ENCODE measurements around the gene ARHGAP12.
"Not testable (repeated sequence)": the region's sequence is repeated elsewhere in the genome, so short reads cannot be mapped to it uniquely, and the experiment has no call there.

Gene ARHGAP12

DNA sequence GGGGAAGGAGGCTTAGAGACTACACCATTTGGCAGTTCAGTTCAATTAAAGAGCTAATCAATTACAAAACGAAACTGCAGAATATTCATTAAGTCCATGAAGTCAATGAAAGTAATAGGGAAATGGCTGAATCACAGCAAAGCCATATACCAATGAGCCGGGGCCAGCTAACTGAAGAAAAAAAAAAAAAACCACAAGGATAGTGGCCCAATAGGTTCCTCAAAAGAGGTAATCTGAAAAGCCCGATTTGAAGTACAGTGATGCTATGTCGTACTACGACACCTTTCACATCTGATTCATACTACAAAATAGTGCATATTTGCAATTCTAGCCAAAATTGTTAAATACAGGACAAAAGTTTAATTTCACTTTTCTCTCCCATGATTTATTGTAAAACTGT lies 2.5 kb downstream of the ARHGAP12 start:
- DNase-seq (ENCODE audit: low read depth in 2 of 2) = no peak

DNA sequence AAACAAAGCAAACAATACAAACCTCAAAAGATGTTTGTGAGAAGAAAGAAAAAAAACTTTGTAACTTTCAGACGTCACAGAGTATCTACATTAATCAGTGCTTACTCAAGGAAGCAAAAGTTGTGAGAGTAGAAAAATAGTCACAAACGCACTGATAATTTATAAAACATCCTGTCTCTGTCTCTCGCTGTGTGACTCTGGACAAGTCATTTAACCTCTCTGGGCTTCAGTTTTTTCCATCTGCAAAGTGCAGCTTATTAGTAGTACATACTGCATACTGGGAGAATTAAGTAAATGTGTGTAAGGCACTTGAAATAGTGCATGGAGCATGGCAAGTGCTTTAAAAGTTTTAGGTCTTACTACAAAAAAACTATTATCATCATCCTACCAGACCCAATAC lies 3.8 kb downstream of the ARHGAP12 start:
- DNase-seq (ENCODE audit: low read depth in 2 of 2) = no peak

DNA sequence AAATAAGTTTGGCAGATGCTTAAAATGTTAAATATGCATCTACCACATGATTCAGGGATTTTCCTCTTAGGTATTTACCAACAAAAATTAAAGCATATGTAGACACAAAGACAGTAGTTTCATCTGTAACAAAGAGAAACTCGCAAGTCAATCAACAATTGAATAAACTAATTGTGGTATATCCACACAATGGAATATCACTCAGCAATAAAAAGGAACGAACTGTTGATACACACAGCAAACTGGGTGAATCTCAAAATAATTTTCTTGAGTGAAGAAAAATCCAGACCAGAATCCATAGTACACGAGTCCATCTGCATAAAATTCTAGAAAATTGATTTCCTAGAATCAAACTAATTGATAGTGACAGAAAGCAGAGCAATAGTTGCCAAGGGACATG lies 5.2 kb downstream of the ARHGAP12 start:
- no peak for DNase-seq (ENCODE audit: low read depth in 2 of 2)

DNA sequence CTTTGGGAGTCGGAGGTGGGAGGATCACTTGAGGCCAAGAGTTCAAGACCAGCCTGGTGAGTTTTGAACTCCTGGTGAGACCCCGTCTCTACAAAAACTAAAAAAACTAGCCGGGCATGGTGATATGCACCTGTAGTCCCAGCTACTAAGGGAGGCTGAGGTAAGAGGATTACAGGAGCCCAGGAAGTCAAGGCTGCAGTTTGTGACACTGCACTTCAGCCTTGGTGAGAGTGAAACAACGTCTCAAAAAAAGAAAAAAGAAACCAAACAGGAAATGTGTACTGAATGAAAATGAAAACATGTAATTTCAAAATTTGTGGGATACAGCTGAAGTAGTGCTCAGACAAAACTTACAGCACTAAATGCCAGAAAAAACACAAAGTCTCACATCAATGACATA lies 7.6 kb downstream of the ARHGAP12 start:
- no peak for DNase-seq (ENCODE audit: low read depth in 2 of 2)

DNA sequence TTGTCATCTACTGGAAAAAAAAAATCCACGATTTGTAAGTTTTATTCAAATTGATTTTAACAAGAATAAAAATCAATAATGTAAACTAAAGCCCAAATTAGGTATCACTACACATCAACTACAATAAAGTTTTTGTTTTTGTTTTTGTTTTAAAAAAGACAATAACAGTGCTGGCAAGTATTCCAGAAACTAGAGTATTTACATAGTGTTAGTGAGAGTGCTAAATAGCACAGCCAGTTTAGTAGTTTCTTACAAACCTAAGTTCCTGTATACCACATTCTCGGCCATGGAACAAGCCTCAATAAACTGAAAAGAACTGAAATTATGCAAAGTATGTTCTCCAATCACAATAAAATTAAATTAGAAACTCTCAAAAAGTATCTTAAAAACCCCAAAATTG lies 8.1 kb downstream of the ARHGAP12 start:
- no peak for DNase-seq (ENCODE audit: low read depth in 2 of 2)

DNA sequence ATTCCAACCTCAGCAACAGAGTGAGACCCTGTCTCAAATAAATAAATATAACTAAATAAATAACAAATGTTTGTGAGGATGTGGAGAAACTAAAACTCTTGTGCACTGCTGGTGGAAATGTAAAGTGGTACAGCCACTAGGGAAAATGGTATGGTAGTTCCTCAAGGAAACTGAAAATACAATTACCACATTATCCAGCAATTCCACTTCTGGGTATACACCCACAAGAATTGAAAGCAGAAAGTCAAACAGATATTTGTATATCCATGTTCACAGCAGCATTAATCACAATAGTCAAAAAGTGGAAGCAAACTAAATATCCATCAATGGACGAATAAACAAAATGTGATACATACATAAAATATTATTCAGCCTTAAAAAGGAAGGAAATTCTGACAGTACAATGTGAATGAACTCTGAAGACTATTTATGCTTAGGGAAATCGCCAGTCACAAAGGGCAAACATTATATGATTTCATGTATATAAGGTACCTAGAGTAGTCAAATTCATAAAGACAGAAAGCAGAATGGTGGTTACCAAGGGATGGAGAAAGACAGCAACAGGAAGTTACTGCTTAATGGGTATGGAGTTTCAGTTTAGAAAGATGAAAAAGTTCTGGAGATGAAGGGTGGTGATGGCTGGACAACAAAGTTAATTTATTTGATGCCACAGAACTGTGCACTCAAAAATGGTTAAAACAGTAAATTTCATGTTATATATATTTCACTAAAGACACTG lies 9.8 kb downstream of the ARHGAP12 start:
- DNase-seq (ENCODE audit: low read depth in 2 of 2) = no peak

DNA sequence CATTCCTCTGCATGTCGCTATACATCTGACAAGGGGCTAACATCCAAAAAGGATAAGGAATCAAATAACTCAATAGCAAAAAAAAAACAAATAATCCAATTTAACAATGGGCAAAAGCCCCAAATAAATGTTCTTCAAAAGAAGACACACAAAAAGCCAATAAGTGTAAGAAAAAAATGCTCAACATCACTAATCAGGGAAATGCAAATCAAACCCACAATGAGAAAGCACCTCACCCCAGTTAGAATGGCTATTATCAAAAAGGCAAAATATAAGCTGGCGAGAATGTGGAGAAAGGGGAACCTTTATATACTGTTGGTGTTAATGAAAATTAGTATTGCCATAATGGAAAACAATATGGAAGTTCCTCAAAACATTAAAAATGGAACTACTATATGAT lies 14.3 kb downstream of the ARHGAP12 start:
- no peak for DNase-seq (ENCODE audit: low read depth in 2 of 2)

DNA sequence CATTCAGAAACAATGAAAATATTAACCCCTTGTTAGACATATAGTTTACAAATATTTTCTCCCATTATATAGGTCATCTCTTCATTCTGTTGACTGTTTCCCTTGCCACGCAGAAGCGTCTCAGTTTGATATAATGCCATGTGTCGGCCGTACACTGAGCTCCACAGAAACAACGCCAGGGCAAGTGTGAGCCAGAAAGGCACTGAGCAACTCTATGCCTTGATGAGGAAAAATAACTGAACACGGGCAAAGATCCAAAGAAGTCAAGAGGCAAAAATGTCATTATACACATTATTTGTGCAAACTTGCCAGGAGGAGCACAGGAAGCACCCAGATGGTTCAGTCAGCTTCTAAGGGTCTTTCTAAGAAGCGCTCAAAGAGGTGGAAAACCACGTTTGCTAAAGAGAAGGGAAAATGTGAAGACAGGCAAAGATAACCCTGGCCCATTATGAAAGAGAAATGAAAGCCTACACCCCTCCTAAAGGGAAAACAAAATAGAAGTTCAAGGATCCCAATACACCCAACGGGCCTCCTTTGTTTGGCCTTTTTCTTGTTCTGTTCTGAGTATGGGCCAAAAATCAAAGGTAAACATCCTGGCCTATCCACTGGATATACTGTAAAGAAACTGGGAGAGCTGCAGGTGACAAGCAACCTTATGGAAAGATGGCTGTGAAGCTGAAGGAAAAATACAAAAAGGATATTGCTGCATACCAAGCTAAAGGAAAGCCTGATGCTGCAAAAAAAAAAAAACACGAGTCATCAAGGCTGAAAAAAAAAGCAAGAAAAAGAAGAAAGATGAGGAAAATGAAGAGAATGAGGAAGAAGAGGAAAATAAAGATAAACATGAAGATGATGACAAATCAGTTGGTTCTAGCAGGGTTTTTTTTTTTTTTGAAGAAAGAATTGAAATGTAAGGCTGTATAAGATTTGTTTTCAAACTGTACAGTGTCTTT lies 15.5 kb downstream of the ARHGAP12 start:
- no peak for DNase-seq (ENCODE audit: low read depth in 2 of 2)

DNA sequence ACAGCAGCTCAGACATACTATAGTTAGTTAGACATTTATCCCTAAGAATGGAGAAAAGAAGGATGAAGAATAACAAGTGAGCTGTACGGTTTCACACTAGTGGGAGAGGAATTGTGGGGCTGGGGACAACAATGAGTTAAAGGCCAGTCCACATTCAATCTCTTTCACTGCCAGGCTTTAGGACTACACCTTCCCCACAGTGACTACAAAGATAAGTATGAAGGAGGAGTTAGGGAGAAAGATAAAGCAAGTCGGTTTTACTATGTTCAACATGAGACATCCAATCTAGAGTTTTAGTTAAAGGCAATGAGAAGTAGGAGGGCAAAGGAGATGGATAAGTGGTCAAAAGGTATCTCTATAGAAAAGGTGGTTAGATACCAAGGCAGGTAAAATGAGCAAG lies 16.3 kb downstream of the ARHGAP12 start:
- no peak for DNase-seq (ENCODE audit: low read depth in 2 of 2)

DNA sequence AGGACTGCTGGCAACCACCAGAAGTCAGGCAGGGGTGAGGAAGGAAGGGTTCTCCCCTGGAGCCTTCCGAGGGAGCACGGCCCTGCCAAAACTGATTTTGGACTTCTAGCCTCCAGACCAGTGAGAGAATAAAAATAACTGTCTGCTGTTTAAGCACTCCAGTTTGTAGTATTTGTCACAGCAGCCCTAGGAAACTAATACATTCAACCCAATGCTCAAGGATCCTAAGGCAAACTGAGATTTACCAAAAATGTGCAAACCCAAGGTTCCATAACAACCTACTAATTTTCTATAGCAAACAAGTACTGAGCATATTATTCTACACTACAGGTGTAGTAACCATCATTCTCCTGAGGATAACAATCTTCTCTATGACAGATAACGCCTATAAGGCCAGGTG lies 18.6 kb downstream of the ARHGAP12 start:
- DNase-seq (ENCODE audit: low read depth in 2 of 2) = no peak

DNA sequence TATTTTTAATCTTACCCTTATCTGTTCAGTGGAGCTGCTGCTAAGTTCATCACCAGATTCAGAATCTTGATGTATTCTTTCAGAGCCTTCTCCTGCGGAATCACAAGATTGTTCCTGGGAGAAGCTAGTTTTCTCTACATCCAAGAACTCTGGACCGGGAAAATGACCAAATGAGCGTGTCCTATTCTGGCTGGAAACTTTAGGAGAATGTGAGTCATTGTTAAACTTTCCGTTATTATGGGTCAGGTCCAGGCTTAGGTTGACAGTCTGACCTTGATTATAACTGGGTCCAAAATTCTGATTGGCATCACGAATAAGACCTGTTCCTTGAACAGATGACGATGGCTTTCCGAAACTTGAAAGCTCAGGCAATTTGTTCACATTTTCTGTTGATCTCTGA lies 20.5 kb downstream of the ARHGAP12 start:
- DNase-seq (ENCODE audit: low read depth in 2 of 2) = no peak

DNA sequence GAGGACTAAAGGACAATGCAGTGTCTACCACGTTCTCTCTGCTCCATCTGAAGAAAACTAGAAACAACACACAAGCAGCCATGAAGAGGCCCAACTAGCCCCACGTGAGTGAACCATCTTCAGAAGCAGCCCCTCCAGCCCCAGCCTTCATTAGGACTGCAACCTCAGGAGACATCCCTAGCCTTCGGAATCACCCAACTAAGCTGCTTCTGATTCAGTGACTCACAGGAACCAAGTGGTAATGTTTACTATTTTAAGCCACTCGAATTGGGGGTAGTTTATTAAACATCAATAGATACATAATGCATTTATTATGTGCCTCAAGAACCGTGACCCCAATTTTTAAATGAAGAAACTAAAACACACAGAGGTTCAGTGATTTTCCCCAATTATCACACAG lies 22.6 kb downstream of the ARHGAP12 start:
- DNase-seq (ENCODE audit: low read depth in 2 of 2) = no peak

DNA sequence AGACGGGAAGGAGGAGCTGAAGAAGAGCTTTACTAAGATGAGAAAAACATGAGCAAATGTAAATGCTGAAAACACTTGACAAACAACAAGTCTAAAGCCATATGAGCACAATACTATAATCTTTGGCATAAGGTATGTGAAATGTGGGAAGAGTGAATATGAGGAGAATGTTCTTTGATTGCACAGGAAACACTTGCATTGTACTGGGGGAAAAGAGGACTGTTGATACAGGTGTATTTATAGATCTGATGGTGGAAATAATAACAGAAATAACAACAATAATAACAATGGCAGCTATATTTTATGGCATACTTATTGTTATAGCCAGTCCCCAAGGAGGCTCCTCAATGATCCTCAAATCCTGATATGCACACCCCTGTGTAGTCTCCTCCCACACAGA lies 23.0 kb downstream of the ARHGAP12 start:
- no peak for DNase-seq (ENCODE audit: low read depth in 2 of 2)

DNA sequence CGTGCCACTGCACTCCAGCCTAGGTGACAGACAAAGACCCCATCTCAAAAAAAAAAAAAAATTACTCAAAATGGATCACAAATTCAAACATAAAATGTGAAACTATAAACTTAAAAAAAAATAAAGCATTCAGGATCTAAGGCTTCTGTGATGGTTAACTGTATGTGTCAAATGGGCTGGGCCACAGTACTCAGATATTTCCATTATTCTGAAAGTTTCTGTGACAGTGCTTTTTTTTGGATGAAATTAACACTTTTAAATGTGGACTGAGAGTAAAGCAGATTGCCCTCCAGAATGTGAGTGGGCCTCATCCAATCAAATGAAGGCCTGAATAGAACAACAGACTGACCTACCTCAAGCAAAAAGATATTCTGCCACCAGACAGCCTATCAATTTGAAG lies 26.0 kb downstream of the ARHGAP12 start:
- no peak for DNase-seq (ENCODE audit: low read depth in 2 of 2)

DNA sequence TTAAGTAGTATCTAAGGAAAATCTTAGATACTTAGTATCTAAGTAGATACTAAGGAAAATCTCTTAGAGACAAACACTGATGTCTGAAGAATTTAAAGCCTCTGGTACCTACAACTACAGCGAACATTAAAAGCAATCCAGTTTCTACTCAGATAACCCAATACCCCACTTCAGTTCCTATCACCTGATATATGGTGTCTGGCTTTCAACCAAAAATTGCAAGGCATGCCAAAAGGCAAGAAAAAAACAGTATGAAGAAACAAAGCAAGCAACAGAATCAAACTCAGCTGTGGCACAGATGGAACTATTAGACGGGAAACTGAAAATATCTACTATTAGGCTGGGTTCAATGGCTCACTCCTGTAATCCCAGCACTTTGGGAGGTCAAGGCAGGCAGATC lies 31.1 kb downstream of the ARHGAP12 start:
- no peak for DNase-seq (ENCODE audit: low read depth in 2 of 2)

DNA sequence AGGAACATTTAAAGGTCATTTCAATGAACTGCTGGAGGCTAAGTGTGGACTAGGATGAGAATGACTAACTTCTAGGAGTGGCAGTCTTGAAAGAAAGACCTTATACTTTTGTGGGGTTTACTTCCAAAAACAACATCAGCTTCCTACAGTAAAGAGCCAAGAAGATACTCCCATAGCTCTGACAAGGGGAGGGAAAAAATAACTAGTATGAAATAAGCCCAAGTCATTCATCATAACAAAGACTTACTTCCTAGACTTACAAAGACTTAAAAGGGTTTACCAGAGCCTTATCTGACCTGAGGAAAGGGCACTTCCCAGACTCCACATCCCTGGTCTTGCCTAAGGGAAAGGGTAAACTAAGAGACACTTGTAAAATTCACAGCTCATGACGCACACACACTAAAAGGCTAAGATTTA lies 31.7 kb downstream of the ARHGAP12 start:
- no peak for DNase-seq (ENCODE audit: low read depth in 2 of 2)

DNA sequence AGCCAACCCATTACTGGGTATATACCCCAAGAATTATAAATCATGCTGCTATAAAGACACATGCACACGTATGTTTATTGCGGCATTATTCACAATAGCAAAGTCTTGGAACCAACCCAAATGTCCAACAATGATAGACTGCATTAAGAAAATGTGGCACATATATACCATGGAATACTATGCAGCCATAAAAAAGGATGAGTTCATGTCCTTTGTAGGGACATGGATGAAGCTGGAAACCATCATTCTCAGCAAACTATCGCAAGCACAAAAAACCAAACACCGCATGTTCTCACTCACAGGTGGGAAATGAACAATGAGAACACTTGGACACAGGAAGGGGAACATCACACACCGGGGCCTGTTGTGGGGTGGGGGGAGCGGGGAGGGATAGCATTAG lies 32.9 kb downstream of the ARHGAP12 start:
- DNase-seq (ENCODE audit: low read depth in 2 of 2) = not testable (repeated sequence)

DNA sequence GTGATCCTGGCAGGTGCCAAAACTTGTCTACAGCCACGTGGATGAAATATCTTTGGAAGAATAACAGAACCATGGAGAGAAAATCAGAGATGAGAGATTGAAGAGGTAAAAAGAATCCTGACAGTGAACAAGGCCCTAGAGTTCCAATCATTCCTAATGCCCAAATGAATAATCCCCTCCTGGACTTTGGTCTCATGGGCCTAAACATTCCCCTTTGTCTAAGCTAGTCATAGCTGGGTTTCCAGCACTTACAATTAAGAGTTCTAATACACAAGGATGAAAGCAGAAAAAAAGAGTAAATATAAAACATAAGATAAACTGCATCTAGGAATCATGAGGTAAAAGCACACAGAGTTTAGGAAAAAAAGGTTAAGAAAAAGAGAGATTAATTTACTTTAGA lies 40.2 kb downstream of the ARHGAP12 start:
- DNase-seq (ENCODE audit: low read depth in 2 of 2) = no peak

DNA sequence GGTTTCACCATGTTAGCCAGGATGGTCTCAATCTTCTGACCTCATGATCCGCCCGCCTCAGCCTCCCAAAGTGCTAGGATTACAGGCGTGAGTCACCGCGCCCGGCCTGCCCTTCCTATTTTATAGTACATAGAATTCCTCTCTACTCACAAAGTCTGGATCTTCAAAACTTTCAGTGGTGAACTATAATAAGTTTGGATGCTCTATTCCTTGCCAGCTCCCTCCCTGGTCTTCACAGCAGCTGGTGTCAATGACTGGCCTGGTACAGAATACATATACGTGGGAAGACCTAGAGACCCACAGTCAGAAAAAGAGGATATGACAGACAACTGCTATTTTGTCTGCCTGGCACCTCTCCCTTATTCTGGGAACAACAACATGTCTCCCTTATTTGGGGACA lies 40.8 kb downstream of the ARHGAP12 start:
- DNase-seq (ENCODE audit: low read depth in 2 of 2) = no peak

DNA sequence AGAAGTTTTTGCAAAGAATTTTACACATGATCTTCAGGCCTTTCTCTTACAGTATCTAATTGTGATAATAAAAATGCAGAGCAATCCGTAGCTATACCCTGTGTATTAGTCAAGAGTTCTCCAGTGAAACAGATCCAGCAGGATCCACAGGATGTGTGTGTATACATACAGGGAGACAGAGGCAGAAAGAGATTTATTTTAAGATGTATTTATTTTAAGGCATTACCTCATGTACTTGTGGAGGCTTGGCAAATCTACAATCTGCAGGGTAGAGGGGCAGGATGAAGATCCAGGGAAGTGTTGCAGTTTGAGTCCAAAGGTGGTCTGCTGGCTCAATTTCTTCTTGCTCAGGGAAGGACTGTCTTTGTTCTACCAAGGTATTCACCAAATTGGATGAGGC lies 41.7 kb downstream of the ARHGAP12 start:
- no peak for DNase-seq (ENCODE audit: low read depth in 2 of 2)

DNA sequence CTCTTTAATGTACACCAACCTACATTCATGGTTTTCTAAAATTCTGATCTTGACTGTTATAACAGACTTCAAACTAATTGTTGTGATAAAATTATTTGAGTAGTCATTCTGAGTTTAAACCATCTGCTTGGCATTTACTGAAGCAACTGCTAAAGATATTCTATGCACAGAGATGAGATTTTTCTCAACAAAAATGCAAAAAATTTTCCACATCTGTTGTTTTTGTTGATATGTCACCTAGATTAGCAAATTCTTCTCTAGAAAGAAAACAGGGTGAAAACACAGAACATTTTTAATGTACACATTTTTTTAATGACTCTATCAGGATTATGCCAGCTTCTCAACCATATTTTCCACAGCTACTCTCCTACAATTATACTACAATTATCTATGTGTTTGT lies 42.7 kb downstream of the ARHGAP12 start:
- DNase-seq (ENCODE audit: low read depth in 2 of 2) = no peak

DNA sequence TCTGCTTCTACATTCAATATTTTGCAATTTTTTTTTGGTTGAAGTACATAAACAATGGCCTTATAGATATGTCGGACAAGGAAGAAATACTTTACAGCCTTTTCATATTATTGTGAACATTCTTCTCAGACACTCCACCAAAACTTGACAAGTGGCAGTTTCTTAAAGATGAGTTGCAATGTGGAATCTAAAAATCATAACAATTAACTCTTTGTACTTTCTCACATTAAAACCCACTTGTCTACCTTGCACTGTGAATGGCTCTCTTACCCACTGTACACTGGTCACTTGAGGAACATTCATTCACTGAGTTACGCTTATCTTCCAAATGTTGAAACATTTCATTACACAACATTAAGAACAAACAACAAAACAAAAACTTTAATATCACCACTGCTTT lies 44.2 kb downstream of the ARHGAP12 start:
- DNase-seq (ENCODE audit: low read depth in 2 of 2) = no peak

DNA sequence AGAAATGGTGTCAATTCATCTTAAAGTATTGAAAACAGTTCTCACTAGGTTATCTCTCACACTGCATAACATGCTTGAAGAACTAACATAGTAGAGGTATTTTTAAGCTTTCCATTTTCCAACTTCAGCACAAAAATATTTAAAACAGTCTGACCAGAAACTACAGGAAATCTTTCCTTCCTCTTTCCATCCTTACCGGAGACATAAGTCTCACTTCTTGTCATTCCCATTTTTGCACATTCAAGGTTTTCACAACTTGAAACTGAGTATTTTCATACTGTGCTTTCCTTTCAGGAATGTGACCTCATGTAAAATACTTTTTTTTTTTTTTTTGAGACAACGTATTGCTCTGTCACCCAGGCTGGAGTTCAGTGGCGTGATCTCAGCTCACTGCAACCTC lies 45.2 kb downstream of the ARHGAP12 start:
- DNase-seq (ENCODE audit: low read depth in 2 of 2) = no peak
